ENCODE results near the gene LTBP1.
"Not testable (repeated sequence)": the region's sequence is repeated elsewhere in the genome, so short reads cannot be mapped to it uniquely, and the experiment has no call there.

Gene LTBP1

GRCh38 chr2:33343387-33343895 is 396.7 kb downstream of the LTBP1 start:
- no peaks in the 10 kb centered on the region for H4K20me1 ChIP-seq
- H3K27ac ChIP-seq = no peak overlapping the region
- no peak overlapping the region for H3K9ac ChIP-seq
- no peak for TF ChIP-seq Cebpa-rat (IDR thresholded peaks at IDR 0.05)
- H3K4me2 ChIP-seq = no peak overlapping the region
- H3K4me3 ChIP-seq = no peak overlapping the region
- H3K27me3 ChIP-seq = no peaks in the 10 kb centered on the region
- H3K9me3 ChIP-seq = no peaks in the 10 kb centered on the region
- H3K4me1 ChIP-seq = no peaks in the 10 kb centered on the region
- H3K36me3 ChIP-seq = no peaks in the 10 kb centered on the region

DNA sequence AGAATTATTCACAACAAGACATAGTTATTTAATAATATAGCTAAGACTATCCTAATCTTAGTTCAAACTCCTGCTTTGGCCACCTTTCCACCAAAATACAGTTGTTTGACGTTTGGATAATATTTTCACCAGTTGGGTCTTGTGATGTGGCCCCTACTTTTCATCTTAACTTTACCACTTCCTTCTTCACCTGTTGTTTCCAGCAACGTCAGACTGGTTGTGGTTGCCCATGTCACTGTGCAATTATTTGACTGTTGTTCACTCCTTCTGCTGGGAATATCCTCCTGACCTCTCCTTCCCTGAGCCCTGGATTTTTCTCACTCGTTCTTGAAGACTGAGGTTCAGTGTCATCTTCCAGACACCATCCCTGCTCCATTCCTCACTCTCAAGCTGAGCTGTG is 397.5 kb downstream of the LTBP1 start:
- Histone ChIP-seq H3K27ac (no peak overlapping the region), H3K36me3 (no peaks in the 10 kb centered on the region), H3K4me2 (no peak overlapping the region), H3K4me3 (no peak overlapping the region), H3K27me3 (no peaks in the 10 kb centered on the region), H3K4me1 (no peaks in the 10 kb centered on the region), H3K9me3 (no peaks in the 10 kb centered on the region), H4K20me1 (no peaks in the 10 kb centered on the region), H3K9ac (no peak overlapping the region)
- no peak for TF ChIP-seq Cebpa-rat (IDR thresholded peaks at IDR 0.05)

GRCh38 chr2:33347856-33348255 is 401.1 kb downstream of the LTBP1 start:
- H3K4me2 ChIP-seq = no peak overlapping the region
- H3K9me3 ChIP-seq = no peaks in the 10 kb centered on the region
- no peaks in the 10 kb centered on the region for H4K20me1 ChIP-seq
- H3K27ac ChIP-seq = no peak overlapping the region
- H3K4me3 ChIP-seq = no peak overlapping the region
- no peak for TF ChIP-seq Cebpa-rat (IDR thresholded peaks at IDR 0.05)
- no peaks in the 10 kb centered on the region for H3K36me3 ChIP-seq
- no peaks in the 10 kb centered on the region for H3K27me3 ChIP-seq
- no peak overlapping the region for H3K9ac ChIP-seq
- H3K4me1 ChIP-seq = no peaks in the 10 kb centered on the region

DNA sequence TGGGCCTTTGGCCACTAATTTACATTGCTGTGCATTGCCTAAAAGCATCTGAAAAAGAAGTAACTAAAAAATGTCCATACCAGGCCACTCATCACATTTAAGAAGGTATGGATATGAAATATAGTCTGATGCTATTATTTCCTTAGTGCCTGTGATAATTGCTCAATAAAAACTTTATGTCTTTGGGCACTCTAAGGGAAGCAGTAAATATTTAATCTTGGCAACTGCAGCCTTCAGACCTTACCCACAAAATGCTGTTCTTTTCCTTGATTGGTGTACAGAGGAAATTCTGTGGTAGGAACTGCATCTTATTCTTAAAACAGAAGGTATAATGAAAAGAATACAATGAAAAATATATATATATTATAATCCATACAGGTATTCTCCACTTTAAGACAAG is 403.9 kb downstream of the LTBP1 start:
- no peaks in the 10 kb centered on the region for H4K20me1 ChIP-seq
- no peak overlapping the region for H3K27ac ChIP-seq
- TF ChIP-seq Cebpa-rat (IDR thresholded peaks at IDR 0.05) = no peak
- H3K36me3 ChIP-seq = 0 out of 2 replicates have a peak, but pooled peaks cover 1% of the 10 kb centered on the region
- no peak overlapping the region for H3K4me2 ChIP-seq
- H3K9me3 ChIP-seq = peaks cover 11% of the 10 kb centered on the region
- H3K9ac ChIP-seq = no peak overlapping the region
- H3K4me1 ChIP-seq = no peaks in the 10 kb centered on the region
- no peak overlapping the region for H3K4me3 ChIP-seq
- no peaks in the 10 kb centered on the region for H3K27me3 ChIP-seq

- H3K4me1 ChIP-seq = no peaks in the 10 kb centered on the region
- H3K4me2 ChIP-seq = no peak overlapping the region
- H3K9me3 ChIP-seq = peaks cover 22% of the 10 kb centered on the region
- TF ChIP-seq Cebpa-rat (IDR thresholded peaks at IDR 0.05) = no peak
- no peak overlapping the region for H3K9ac ChIP-seq
- H3K27ac ChIP-seq = no peak overlapping the region
- 0 out of 2 replicates have a peak, but pooled peaks cover 6% of the 10 kb centered on the region for H3K36me3 ChIP-seq
- H3K27me3 ChIP-seq = no peaks in the 10 kb centered on the region
- no peak overlapping the region for H3K4me3 ChIP-seq
- H4K20me1 ChIP-seq = no peaks in the 10 kb centered on the region
These were observed 405.0 kb downstream of the LTBP1 start for GRCh38 chr2:33351781-33352180.

DNA sequence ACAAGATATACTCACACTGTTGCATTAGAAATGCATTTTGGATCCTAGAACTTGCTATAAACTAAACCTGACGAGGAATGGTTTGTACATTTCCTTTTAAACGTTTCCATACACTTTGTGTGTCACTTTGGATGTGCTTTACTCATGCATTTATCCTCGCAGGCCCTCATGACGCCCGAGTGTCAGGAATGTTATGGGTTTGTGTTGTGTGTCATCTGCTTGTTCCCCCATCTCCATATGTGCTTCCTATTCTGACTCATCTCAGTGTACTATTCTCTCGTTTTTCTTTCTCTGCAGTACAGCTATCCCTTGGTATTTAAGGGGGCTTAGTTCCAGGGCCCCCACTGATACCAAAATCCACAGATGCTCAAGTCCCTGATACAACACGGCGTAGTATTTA is 408.2 kb downstream of the LTBP1 start:
- no peak overlapping the region for H3K9ac ChIP-seq
- TF ChIP-seq Cebpa-rat (IDR thresholded peaks at IDR 0.05) = no peak
- H3K27me3 ChIP-seq = no peaks in the 10 kb centered on the region
- no peaks in the 10 kb centered on the region for H4K20me1 ChIP-seq
- H3K36me3 ChIP-seq = 0 out of 2 replicates have a peak, but pooled peaks cover 6% of the 10 kb centered on the region
- H3K4me3 ChIP-seq = no peak overlapping the region
- H3K4me1 ChIP-seq = no peaks in the 10 kb centered on the region
- H3K4me2 ChIP-seq = no peak overlapping the region
- no peak overlapping the region for H3K27ac ChIP-seq
- H3K9me3 ChIP-seq = peaks cover 29% of the 10 kb centered on the region

- no peak for TF ChIP-seq Cebpa-rat (IDR thresholded peaks at IDR 0.05)
- H3K27me3 ChIP-seq = no peaks in the 10 kb centered on the region
- H3K9ac ChIP-seq = no peak overlapping the region
- no peak overlapping the region for H3K27ac ChIP-seq
- no peaks in the 10 kb centered on the region for H3K4me1 ChIP-seq
- 0 out of 2 replicates have a peak, but pooled peaks cover 6% of the 10 kb centered on the region for H3K36me3 ChIP-seq
- H4K20me1 ChIP-seq = no peaks in the 10 kb centered on the region
- no peak overlapping the region for H3K4me3 ChIP-seq
- peaks cover 29% of the 10 kb centered on the region for H3K9me3 ChIP-seq
- H3K4me2 ChIP-seq = no peak overlapping the region
These were observed 412.1 kb downstream of the LTBP1 start for GRCh38 chr2:33358878-33359277.

DNA sequence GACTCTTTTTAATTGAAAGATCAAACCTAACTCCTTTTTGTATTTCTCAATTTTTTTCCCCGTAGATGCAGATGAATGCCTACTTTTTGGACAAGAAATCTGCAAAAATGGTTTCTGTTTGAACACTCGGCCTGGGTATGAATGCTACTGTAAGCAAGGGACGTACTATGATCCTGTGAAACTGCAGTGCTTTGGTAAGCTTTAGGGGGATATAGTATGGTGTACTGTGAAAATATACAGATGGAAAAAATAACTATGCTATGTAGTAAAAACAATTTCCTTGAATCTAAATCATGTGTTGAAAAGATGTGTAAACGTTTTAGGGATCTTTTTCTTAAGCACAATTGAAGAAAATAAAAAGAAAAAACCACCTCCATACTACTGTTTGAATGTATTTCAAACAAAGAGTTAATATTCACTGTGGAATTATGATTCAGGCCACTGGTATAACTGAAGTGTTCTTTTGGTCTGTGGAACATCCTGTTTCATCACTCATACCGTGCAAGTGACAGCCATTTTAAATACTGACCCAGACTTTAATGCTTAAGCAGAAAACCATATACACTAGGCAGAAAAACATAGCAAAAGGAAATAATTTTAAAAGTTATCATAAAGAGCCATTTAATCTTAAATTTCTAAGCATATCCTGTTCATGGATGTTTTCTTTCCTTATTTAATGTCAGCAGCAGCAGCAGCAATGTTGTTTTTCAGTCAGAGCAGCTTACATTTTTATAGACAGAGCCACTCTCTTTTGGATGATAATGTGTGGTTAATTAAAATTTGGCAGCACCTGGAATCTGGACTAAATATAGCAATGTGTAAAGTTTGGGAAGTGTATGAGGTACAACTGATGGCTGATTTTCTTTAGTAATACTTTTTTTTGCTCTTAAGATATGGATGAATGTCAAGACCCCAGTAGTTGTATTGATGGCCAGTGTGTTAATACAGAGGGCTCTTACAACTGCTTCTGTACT is 416.9 kb downstream of the LTBP1 start:
- no peaks in the 10 kb centered on the region for H3K36me3 ChIP-seq
- no peak overlapping the region for H3K4me3 ChIP-seq
- no peak for TF ChIP-seq Cebpa-rat (IDR thresholded peaks at IDR 0.05)
- no peak overlapping the region for H3K9ac ChIP-seq
- H3K9me3 ChIP-seq = no peaks in the 10 kb centered on the region
- H3K27me3 ChIP-seq = no peaks in the 10 kb centered on the region
- H4K20me1 ChIP-seq = no peaks in the 10 kb centered on the region
- no peak overlapping the region for H3K4me2 ChIP-seq
- H3K27ac ChIP-seq = no peak overlapping the region
- H3K4me1 ChIP-seq = no peaks in the 10 kb centered on the region

DNA sequence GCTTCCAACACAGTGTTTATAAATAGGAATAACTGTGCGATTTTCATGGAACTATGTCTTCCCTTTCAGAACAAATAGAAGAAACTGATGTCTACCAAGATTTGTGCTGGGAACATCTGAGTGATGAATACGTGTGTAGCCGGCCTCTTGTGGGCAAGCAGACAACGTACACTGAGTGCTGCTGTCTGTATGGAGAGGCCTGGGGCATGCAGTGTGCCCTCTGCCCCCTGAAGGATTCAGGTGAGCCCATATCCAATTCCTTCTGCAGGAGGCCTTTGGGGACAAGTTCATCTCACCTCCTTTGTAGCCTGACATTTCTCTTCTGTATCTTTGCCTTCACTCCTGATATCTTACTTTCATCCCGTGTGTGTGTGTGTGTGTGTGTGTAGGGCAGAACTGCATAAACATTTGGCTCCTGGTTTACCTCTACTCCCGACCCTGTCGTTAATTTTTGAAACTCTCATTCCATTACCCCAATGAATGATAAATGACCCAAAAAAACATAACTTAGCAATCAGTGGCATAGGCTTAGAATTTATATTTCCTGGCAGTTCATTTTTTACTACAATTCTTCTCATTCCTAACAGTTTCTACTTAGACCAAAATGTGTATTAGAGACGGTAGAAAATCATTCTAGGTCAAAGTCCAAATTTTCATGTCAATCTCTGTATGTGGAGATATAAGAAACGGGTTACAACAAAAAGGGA is 418.7 kb downstream of the LTBP1 start:
- Histone ChIP-seq H3K4me3 (no peak overlapping the region), H3K9ac (no peak overlapping the region), H3K27me3 (no peaks in the 10 kb centered on the region), H3K4me2 (no peak overlapping the region), H3K4me1 (no peaks in the 10 kb centered on the region), H3K9me3 (no peaks in the 10 kb centered on the region), H4K20me1 (no peaks in the 10 kb centered on the region), H3K27ac (no peak overlapping the region), H3K36me3 (no peaks in the 10 kb centered on the region)
- no peak for TF ChIP-seq Cebpa-rat (IDR thresholded peaks at IDR 0.05)

DNA sequence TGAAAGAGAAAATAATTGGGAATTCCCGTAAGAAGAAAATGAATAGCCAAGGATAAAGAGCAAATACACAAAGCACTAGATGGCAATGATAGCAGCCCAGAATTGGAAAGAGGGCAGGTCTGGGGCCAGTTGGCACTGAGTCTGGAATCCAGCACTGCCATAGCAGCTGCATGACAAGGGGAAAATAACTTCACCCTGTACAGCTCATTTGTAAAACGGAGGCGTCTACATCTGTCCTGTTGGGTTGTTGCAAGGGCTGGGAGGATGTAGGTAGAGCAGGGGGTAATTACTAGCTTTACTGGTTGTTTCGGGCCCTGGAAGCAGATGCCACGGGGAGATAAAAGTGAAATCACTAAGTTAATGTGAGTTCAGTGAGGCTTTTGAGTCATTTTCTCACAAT is 419.7 kb downstream of the LTBP1 start:
- TF ChIP-seq Cebpa-rat (IDR thresholded peaks at IDR 0.05) = no peak
- Histone ChIP-seq H4K20me1 (no peaks in the 10 kb centered on the region), H3K9ac (no peak overlapping the region), H3K27ac (no peak overlapping the region), H3K4me2 (no peak overlapping the region), H3K36me3 (no peaks in the 10 kb centered on the region), H3K27me3 (no peaks in the 10 kb centered on the region), H3K9me3 (no peaks in the 10 kb centered on the region), H3K4me1 (no peaks in the 10 kb centered on the region), H3K4me3 (no peak overlapping the region)

- H3K9me3 ChIP-seq, H3K27me3 ChIP-seq, H3K4me2 ChIP-seq, H3K4me3 ChIP-seq, H4K20me1 ChIP-seq, H3K36me3 ChIP-seq, H3K9ac ChIP-seq, H3K4me1 ChIP-seq, H3K27ac ChIP-seq: not testable (repeated sequence)
These were observed 421.8 kb downstream of the LTBP1 start for GRCh38 chr2:33368524-33368923.

All from BLaER1 (cell line).